HG03575 (cell line): ENCODE results near the gene TMEM132C.

Experiments
- ATAC-seq: cut with Tn5 transposase; IDR thresholded peaks from one replicate; pipeline ENCODE4 v1.9.1; 2021; ENCODE audit not compliant: unreplicated experiment, insufficient number of reproducible peaks, low FRiP score; ENCODE audit errors: extremely low read depth

The TMEM132C gene

GRCh38 chr12:128524439-128524838, 257.5 kb downstream of the TMEM132C start:
- ATAC-seq: no peak

- no peak for ATAC-seq
Observed at GRCh38 chr12:128531170-128531569, 264.2 kb downstream of the TMEM132C start.

GRCh38 chr12:128534906-128535305, 267.9 kb downstream of the TMEM132C start:
- no peak for ATAC-seq

- ATAC-seq: no peak
Observed at GRCh38 chr12:128536810-128537209, 269.8 kb downstream of the TMEM132C start.

GRCh38 chr12:128537668-128538067, 270.7 kb downstream of the TMEM132C start:
- no peak for ATAC-seq

GRCh38 chr12:128542844-128543243, 275.9 kb downstream of the TMEM132C start:
- no peak for ATAC-seq

DNA sequence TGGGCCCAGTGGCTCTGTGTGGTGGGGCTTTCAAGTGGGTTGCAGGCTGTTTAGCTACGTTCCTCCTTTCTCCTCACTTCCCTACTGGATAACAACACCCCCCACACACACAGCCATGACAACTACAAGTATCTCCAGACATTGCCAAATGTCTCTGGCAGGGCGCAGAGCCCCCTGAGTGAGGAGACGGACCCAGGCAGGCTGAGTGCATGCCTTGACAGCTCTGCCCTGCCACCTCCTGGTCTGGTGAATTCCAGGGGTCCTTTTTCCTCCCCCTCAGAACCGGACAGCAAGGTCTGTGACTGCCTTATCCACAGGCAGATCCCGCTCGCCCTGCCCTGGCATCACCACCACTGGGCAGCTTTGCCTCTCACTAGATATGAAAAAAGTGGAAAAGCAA, 276.5 kb downstream of the TMEM132C start:
- ATAC-seq: no peak

DNA sequence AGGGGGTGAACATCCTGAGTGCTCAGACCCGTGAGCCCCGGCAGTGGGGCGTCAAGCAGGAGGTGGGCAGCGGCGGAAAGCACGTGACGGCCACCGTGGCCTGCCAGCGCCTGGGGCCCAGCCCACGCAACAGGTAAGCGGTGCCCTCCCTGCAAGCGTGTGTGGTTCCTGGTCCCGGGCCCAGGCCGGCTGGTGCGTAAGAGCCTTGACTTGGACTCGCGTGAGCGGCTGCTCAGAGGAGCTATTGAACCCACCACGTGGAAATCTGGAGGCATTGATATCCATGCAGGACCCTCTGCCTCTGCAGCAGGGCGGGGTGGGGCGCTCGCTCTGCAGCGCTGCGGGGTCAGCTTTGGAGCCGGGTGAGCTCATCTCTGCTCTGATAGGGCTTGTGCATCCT, 277.0 kb downstream of the TMEM132C start:
- ATAC-seq: no peak

- ATAC-seq: no peak
Observed at GRCh38 chr12:128548949-128549348, 282.0 kb downstream of the TMEM132C start.

DNA sequence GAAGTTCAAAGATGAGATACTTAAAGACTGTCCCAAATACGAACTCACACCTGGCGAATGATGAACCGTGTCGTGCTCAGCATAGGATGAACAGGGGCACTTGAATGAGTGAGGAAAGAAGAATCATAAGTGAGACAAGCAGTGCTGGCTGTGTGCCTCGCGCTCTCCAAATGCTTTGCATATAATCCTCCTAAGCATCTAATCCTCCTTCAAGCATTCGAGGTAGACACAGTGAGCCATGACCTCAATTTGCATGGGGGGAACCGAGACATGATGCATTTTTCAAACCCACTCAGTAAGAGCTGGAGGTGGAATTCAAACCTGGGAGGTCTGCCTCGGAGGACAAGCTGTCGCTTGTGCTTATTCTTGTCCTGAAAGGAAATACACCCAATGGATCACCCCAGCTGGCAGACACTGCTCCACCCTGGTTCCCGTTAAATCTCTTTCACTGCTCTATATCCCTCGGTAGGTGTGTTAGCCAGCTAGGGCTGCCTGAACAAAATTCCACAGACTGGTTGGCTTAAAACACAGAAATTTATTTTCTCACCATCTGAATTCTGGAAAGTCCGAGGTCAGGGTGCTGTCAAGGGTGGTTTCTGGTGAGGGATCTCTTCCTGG, 282.7 kb downstream of the TMEM132C start:
- no peak for ATAC-seq

DNA sequence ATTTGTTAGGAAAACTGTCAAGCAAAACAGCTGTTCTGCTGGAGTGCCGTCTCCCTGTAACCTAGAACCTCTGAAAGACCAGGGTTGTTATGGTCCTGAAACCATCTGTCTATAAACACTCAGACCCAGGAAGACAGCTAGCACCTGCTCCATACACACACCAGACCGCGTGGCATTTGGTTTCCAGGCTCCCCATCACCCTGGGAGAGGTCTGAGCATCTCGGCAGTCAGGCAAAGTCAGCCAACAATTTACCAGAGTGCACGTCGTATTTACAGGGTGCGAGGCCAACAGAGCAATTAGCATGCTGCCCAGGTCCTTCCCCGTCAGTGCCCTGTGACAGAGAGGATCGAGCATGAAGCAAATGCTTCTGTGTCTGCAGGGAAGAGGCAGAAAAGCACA, 284.3 kb downstream of the TMEM132C start:
- ATAC-seq: no peak

- no peak for ATAC-seq
Observed at GRCh38 chr12:128554546-128555304, 287.8 kb downstream of the TMEM132C start.

DNA sequence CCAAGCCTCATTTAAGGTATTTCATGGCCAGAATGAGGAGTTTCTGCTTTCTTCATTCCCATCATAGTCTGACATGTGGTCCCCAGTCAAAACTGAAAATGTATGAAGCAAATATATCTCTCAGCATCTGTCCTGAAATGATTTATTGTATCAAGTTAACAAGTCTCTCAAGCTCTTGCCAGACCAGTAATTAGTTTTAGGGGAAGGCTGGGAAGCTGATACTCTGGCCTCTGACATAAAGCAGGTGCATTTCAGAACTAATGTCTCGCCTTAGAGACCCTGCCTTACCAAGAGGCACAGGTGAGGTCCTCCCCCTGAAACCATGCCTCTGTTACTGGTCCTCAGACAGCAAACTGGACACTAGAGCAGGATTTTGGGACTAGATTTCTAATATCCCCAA, 290.3 kb downstream of the TMEM132C start:
- no peak for ATAC-seq

GRCh38 chr12:128564956-128565355, 298.0 kb downstream of the TMEM132C start:
- no peak for ATAC-seq

GRCh38 chr12:128567730-128568129, 300.8 kb downstream of the TMEM132C start:
- ATAC-seq: no peak

GRCh38 chr12:128570191-128571065, 303.5 kb downstream of the TMEM132C start:
- ATAC-seq: no peak

- no peak for ATAC-seq
Observed at GRCh38 chr12:128571906-128572810, 305.2 kb downstream of the TMEM132C start.

DNA sequence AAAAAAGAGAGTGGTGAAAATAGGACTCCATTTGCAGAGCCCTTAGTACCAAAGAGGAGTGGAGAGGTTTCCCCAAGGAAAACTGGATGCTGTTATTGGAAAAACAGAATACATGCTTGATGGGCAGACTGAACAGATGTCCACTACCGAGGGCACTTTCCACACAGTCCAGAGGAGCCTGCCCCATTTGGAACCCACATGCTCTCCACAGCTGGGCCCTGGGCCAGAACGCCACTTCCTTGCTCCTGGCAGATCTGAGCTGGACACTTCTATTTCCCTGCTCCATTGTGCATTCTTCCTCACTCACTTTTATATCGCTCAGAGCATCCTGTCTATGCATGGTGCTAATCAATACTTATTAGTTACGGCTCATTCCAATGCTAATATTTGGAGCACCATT, 306.9 kb downstream of the TMEM132C start:
- ATAC-seq: no peak

DNA sequence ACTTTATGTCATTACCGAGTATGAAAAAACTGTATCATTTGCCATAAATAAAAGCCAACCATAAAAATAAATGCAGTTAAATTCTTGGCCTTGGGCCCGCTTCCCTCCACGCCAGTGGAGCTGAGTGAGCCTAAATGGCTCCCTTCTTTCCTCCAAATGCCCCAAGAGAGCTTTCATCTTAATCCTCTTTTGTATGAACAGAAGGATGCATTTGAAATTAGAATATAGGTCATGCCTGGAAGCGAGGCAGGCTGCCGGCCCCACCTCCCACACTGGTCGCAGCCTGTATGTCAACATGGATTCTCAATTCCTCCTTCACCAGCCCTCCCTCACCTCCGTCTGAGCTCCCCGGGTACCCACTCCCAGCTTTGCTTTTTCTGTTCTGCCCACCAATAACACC, 311.1 kb downstream of the TMEM132C start:
- no peak for ATAC-seq
